HEK293 (cell line): ENCODE results near the gene P2RX1.
A peak's percentile ranks its signal among the peaks of the same experiment; 100 is the strongest.

Source experiments
- CTCF ChIA-PET: fragments of 350-600 bp; formaldehyde crosslinking; extraction: SDS; loops from one replicate; lab custom pipeline; 2021; ENCODE audit warnings: antibody characterized with exemption; lab: Yijun Ruan, JAX
- POLR2A ChIA-PET: fragments of 300-600 bp; formaldehyde crosslinking; extraction: SDS; loops from one replicate; lab custom pipeline; 2020; ENCODE audit warnings: antibody characterized with exemption, inconsistent platforms; lab: Yijun Ruan, JAX
- H3K27ac ChIP-seq: fragments of 200-500 bp; sonication (Bioruptor generic); 2 replicates; pipeline ENCODE4 v1.5.1; 2014; ENCODE audit warnings: low read depth, low read length, control low read depth, inconsistent platforms; ENCODE audit errors: extremely low read depth
- H3K36me3 ChIP-seq, 2 experiments: fragments of 200-500 bp in 1 of 2; sonication (Bioruptor generic) in 1 of 2; 1 replicate in 1 of 2; 2 replicates in 1 of 2; pipeline ENCODE4 v1.5.1; 2014 to 2017; ENCODE audit warnings: inconsistent platforms in 2 of 2, low read length in 2 of 2; ENCODE audit not compliant: control insufficient read depth in 2 of 2, insufficient read depth in 1 of 2
- H3K4me1 ChIP-seq: fragments of 200-500 bp; sonication (Bioruptor generic); 2 replicates; pipeline ENCODE4 v1.5.1; 2014; ENCODE audit warnings: mild to moderate bottlenecking, low read length, inconsistent platforms; ENCODE audit not compliant: control insufficient read depth, insufficient read depth
- H3K4me3 ChIP-seq: 2 replicates; pipeline ENCODE4 v1.5.1; 2011; ENCODE audit warnings: low read depth, mild to moderate bottlenecking, control low read depth, low read length, moderate library complexity
- H3K9me3 ChIP-seq: fragments of 200-500 bp; sonication (Bioruptor generic); 2 replicates; pipeline ENCODE4 v1.5.1; 2014; ENCODE audit warnings: low read depth, low read length, inconsistent platforms; ENCODE audit not compliant: control insufficient read depth, insufficient read depth
- FEZF1 ChIP-seq: fragments of 450-650 bp; formaldehyde crosslinking; IDR thresholded peaks from 2 replicates; pipeline ENCODE4 v1.5.1; 2016; ENCODE audit warnings: missing biosample characterization, missing genetic modification characterization
- KLF1 ChIP-seq: fragments of 450-650 bp; formaldehyde crosslinking; IDR thresholded peaks from 2 replicates; pipeline ENCODE4 v1.5.1; 2016; ENCODE audit warnings: missing biosample characterization, missing genetic modification characterization
- SP7 ChIP-seq: fragments of 450-650 bp; formaldehyde crosslinking; IDR thresholded peaks from 2 replicates; pipeline ENCODE4 v1.5.1; 2016; ENCODE audit warnings: missing biosample characterization, missing genetic modification characterization
- ZBTB1 ChIP-seq: fragments of 450-650 bp; formaldehyde crosslinking; IDR thresholded peaks from 2 replicates; pipeline ENCODE4 v1.5.1; 2016; ENCODE audit warnings: missing biosample characterization, missing genetic modification characterization
- ZFP69B ChIP-seq: fragments of 450-650 bp; formaldehyde crosslinking; IDR thresholded peaks from 2 replicates; pipeline ENCODE4 v1.5.1; 2016; ENCODE audit warnings: missing biosample characterization, missing genetic modification characterization
- ZNF140 ChIP-seq: fragments of 450-650 bp; formaldehyde crosslinking; IDR thresholded peaks from 2 replicates; pipeline ENCODE4 v1.5.1; 2016; ENCODE audit warnings: missing biosample characterization, missing genetic modification characterization
- ZNF174 ChIP-seq: fragments of 450-650 bp; formaldehyde crosslinking; IDR thresholded peaks from 2 replicates; pipeline ENCODE4 v1.5.0; 2017; ENCODE audit warnings: missing biosample characterization, mild to moderate bottlenecking, missing genetic modification characterization
- ZNF239 ChIP-seq: fragments of 450-650 bp; formaldehyde crosslinking; IDR thresholded peaks from 2 replicates; pipeline ENCODE4 v1.5.1; 2016; ENCODE audit warnings: missing biosample characterization, missing genetic modification characterization
- ZNF248 ChIP-seq: fragments of 450-650 bp; formaldehyde crosslinking; IDR thresholded peaks from 2 replicates; pipeline ENCODE4 v1.5.1; 2017; ENCODE audit warnings: missing biosample characterization, missing genetic modification characterization
- ZNF274 ChIP-seq, 2 experiments: fragments of 200-500 bp in 1 of 2; fragments of 450-650 bp in 1 of 2; sonication (Bioruptor generic) in 1 of 2; formaldehyde crosslinking in 1 of 2; IDR thresholded peaks; 2 replicates each; pipeline versions ENCODE4 v1.5.1 to v1.6.1; 2014 to 2016; ENCODE audit warnings: borderline replicate concordance in 1 of 2, inconsistent platforms in 1 of 2, low read length in 1 of 2, missing biosample characterization in 1 of 2, missing genetic modification characterization in 1 of 2
- ZNF335 ChIP-seq: fragments of 450-650 bp; formaldehyde crosslinking; conservative IDR thresholded peaks from 2 replicates; pipeline ENCODE4 v1.5.1; 2016; ENCODE audit warnings: missing biosample characterization, missing genetic modification characterization
- ZNF350 ChIP-seq: fragments of 450-650 bp; formaldehyde crosslinking; IDR thresholded peaks from 2 replicates; pipeline ENCODE4 v1.5.0; 2017; ENCODE audit warnings: missing biosample characterization, mild to moderate bottlenecking, missing genetic modification characterization
- ZNF555 ChIP-seq: fragments of 450-650 bp; formaldehyde crosslinking; conservative IDR thresholded peaks from 2 replicates; pipeline ENCODE4 v1.5.1; 2017; ENCODE audit warnings: missing biosample characterization, mild to moderate bottlenecking, missing genetic modification characterization, inconsistent platforms
- ZNF610 ChIP-seq: fragments of 450-650 bp; formaldehyde crosslinking; IDR thresholded peaks from 2 replicates; pipeline ENCODE4 v1.5.1; 2016; ENCODE audit warnings: missing biosample characterization, missing genetic modification characterization, borderline replicate concordance
- ZNF747 ChIP-seq: fragments of 450-650 bp; formaldehyde crosslinking; IDR thresholded peaks from 2 replicates; pipeline ENCODE4 v1.5.1; 2016; ENCODE audit warnings: missing biosample characterization, missing genetic modification characterization
- ZSCAN16 ChIP-seq: fragments of 450-650 bp; formaldehyde crosslinking; IDR thresholded peaks from 2 replicates; pipeline ENCODE4 v1.5.1; 2016; ENCODE audit warnings: missing biosample characterization, missing genetic modification characterization
- TF ChIP-seq, protein P1 (sequence below): fragments of 450-650 bp; formaldehyde crosslinking; IDR thresholded peaks from 2 replicates; pipeline ENCODE4 v1.5.1; 2016; ENCODE audit warnings: missing biosample characterization, missing genetic modification characterization
- TF ChIP-seq, protein P2 (sequence below): fragments of 450-650 bp; formaldehyde crosslinking; IDR thresholded peaks from 2 replicates; pipeline ENCODE4 v1.5.1; 2017; ENCODE audit warnings: missing biosample characterization, missing genetic modification characterization
- TF ChIP-seq, protein P3 (sequence below): fragments of 450-650 bp; formaldehyde crosslinking; IDR thresholded peaks from 2 replicates; pipeline ENCODE4 v1.5.1; 2016; ENCODE audit warnings: missing biosample characterization, missing genetic modification characterization
- TF ChIP-seq, protein P4 (sequence below): fragments of 450-650 bp; formaldehyde crosslinking; optimal IDR thresholded peaks from 2 replicates; pipeline ENCODE3; 2016; ENCODE audit warnings: missing biosample characterization, mild to moderate bottlenecking, missing genetic modification characterization

Gene P2RX1

DNA sequence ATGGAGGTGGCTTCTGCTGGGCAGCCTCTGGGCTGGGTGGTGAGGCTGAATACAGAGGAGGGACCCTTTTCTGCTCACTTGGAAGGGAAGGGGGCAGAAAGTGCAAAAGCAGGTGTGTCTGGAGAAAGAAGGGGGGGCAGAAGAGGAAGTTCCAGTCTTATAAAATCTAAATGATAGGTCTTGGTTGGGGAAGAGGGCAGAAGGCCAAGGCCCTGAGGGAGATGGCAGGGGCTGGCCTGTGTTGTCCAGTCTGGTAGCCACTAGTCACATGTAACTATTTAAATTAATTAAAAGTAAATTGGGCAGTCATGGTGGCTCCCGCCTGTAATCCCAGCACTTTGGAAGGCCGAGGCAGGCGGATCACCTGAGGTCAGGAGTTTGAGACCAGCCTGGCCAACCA lies 20.9 kb downstream of the P2RX1 start:
- H3K36me3 ChIP-seq: no peaks in the 10 kb centered on the region
- H3K4me3 ChIP-seq: no peak overlapping the region
- H3K4me1 ChIP-seq: peaks cover 19% of the 10 kb centered on the region
- POLR2A ChIA-PET: interaction anchor here (0.6 to 0.7 kb wide), 2 partner anchors 248 to 1895 kb away, joined by 4 to 5 read pairs; no protein-coding TSS in a partner anchor
- TF ChIP-seq, protein P1, sequence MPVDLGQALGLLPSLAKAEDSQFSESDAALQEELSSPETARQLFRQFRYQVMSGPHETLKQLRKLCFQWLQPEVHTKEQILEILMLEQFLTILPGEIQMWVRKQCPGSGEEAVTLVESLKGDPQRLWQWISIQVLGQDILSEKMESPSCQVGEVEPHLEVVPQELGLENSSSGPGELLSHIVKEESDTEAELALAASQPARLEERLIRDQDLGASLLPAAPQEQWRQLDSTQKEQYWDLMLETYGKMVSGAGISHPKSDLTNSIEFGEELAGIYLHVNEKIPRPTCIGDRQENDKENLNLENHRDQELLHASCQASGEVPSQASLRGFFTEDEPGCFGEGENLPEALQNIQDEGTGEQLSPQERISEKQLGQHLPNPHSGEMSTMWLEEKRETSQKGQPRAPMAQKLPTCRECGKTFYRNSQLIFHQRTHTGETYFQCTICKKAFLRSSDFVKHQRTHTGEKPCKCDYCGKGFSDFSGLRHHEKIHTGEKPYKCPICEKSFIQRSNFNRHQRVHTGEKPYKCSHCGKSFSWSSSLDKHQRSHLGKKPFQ (tag by site-specific recombination): no peak
- TF ChIP-seq SP7 (tag by site-specific recombination) (0 out of 2 replicates have a peak, but pooled peaks have one; percentile 22), FEZF1 (tag by site-specific recombination) (no peak), ZNF140 (no peak), ZNF248 (tag by site-specific recombination) (no peak), ZNF610 (no peak), ZNF555 (tag by site-specific recombination) (no peak), ZNF747 (tag by site-specific recombination) (no peak), ZNF174 (no peak), ZBTB1 (tag by site-specific recombination) (no peak), ZNF239 (no peak), KLF1 (0 out of 2 replicates have a peak, but pooled peaks have one; percentile 4), ZNF274 (IDR thresholded peaks at IDR 0.05; ENCODE audit: low read length) (no peak), ZNF274 (tag by site-specific recombination; IDR thresholded peaks at IDR 0.05; ENCODE audit: borderline replicate concordance) (no peak)
- H3K27ac ChIP-seq: no peak overlapping the region
- no peaks in the 10 kb centered on the region for H3K9me3 ChIP-seq
- CTCF ChIA-PET: interaction anchor here (0.7 to 3.2 kb wide), 4 partner anchors 18 to 127 kb away, joined by 3 to 20 read pairs (median 11); partner anchors contain the start of gene NCBP3

GRCh38 chr17:3894911-3895343 lies 21.3 kb downstream of the P2RX1 start:
- ChIA-PET CTCF (interaction anchor here (0.6 to 3.2 kb wide), 8 partner anchors 12 to 128 kb away, joined by 3 to 20 read pairs (median 3); partner anchors contain the start of gene NCBP3), POLR2A (interaction anchor here (0.6 to 2.6 kb wide), 5 partner anchors 8 to 1894 kb away, joined by 3 to 13 read pairs (median 4); partner anchors contain the start of gene NCBP3)
- Histone ChIP-seq H3K4me3 (no peak overlapping the region), H3K27ac (no peak overlapping the region), H3K9me3 (no peaks in the 10 kb centered on the region), H3K36me3 (no peaks in the 10 kb centered on the region), H3K4me1 (peaks cover 23% of the 10 kb centered on the region)
- TF ChIP-seq, protein P2, sequence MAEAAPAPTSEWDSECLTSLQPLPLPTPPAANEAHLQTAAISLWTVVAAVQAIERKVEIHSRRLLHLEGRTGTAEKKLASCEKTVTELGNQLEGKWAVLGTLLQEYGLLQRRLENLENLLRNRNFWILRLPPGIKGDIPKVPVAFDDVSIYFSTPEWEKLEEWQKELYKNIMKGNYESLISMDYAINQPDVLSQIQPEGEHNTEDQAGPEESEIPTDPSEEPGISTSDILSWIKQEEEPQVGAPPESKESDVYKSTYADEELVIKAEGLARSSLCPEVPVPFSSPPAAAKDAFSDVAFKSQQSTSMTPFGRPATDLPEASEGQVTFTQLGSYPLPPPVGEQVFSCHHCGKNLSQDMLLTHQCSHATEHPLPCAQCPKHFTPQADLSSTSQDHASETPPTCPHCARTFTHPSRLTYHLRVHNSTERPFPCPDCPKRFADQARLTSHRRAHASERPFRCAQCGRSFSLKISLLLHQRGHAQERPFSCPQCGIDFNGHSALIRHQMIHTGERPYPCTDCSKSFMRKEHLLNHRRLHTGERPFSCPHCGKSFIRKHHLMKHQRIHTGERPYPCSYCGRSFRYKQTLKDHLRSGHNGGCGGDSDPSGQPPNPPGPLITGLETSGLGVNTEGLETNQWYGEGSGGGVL (tag by site-specific recombination): peak; percentile 77
- TF ChIP-seq ZSCAN16: peak; percentile 62
- TF ChIP-seq ZNF350 (tag by site-specific recombination): no peak
- TF ChIP-seq, protein P3, sequence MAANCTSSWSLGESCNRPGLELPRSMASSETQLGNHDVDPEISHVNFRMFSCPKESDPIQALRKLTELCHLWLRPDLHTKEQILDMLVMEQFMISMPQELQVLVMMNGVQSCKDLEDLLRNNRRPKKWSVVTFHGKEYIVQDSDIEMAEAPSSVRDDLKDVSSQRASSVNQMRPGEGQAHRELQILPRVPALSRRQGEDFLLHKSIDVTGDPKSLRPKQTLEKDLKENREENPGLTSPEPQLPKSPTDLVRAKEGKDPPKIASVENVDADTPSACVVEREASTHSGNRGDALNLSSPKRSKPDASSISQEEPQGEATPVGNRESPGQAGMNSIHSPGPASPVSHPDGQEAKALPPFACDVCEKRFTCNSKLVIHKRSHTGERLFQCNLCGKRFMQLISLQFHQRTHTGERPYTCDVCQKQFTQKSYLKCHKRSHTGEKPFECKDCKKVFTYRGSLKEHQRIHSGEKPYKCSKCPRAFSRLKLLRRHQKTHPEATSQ (tag by site-specific recombination): no peak
- 0 out of 2 replicates have a peak, but pooled peaks have one; percentile 4 for TF ChIP-seq KLF1
- peak; percentile 43; the same call in 1 of the 2 replicates for TF ChIP-seq ZNF335
- no peak for TF ChIP-seq ZFP69B
- TF ChIP-seq, protein P4, sequence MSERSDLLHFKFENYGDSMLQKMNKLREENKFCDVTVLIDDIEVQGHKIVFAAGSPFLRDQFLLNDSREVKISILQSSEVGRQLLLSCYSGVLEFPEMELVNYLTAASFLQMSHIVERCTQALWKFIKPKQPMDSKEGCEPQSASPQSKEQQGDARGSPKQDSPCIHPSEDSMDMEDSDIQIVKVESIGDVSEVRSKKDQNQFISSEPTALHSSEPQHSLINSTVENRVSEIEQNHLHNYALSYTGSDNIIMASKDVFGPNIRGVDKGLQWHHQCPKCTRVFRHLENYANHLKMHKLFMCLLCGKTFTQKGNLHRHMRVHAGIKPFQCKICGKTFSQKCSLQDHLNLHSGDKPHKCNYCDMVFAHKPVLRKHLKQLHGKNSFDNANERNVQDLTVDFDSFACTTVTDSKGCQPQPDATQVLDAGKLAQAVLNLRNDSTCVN (tag by site-specific recombination): no peak
